ENCODE measurements around the gene CD300LF.

The CD300LF gene

GRCh38 chr17:74679374-74679773 is 33.3 kb downstream of the CD300LF start:
- no peak for DNase-seq (ENCODE audit: low spot score)
- no peak for TF ChIP-seq CTCF (IDR thresholded peaks at IDR 0.05; ENCODE audit: extremely low read depth, insufficient read depth, missing control alignments)
- in situ Hi-C loops (cut with MboI; ENCODE audit: low pct_unique_long_range_greater_than_20kb, low sequenced_read_pairs, unreplicated experiment): no loop called here

- DNase-seq (ENCODE audit: low spot score): no peak
- in situ Hi-C loops (cut with MboI; ENCODE audit: low pct_unique_long_range_greater_than_20kb, low sequenced_read_pairs, unreplicated experiment): no loop called here
- TF ChIP-seq CTCF (IDR thresholded peaks at IDR 0.05; ENCODE audit: extremely low read depth, insufficient read depth, missing control alignments): no peak
Observed at GRCh38 chr17:74678541-74678940, 34.2 kb downstream of the CD300LF start.

GRCh38 chr17:74677558-74678466 is 34.9 kb downstream of the CD300LF start:
- in situ Hi-C loops (cut with MboI; ENCODE audit: low pct_unique_long_range_greater_than_20kb, low sequenced_read_pairs, unreplicated experiment): no loop called here
- DNase-seq (ENCODE audit: low spot score): no peak
- TF ChIP-seq CTCF (IDR thresholded peaks at IDR 0.05; ENCODE audit: extremely low read depth, insufficient read depth, missing control alignments): no peak

GRCh38 chr17:74671031-74671771 is 41.5 kb downstream of the CD300LF start:
- in situ Hi-C loops (cut with MboI; ENCODE audit: low pct_unique_long_range_greater_than_20kb, low sequenced_read_pairs, unreplicated experiment): no loop called here
- DNase-seq (ENCODE audit: low spot score): peak; percentile 60
- TF ChIP-seq CTCF (IDR thresholded peaks at IDR 0.05; ENCODE audit: extremely low read depth, insufficient read depth, missing control alignments): no peak

GRCh38 chr17:74670329-74670728 is 42.4 kb downstream of the CD300LF start:
- no peak for TF ChIP-seq CTCF (IDR thresholded peaks at IDR 0.05; ENCODE audit: extremely low read depth, insufficient read depth, missing control alignments)
- no peak for DNase-seq (ENCODE audit: low spot score)
- in situ Hi-C loops (cut with MboI; ENCODE audit: low pct_unique_long_range_greater_than_20kb, low sequenced_read_pairs, unreplicated experiment): no loop called here

GRCh38 chr17:74663561-74663960 is 49.2 kb downstream of the CD300LF start:
- no peak for DNase-seq (ENCODE audit: low spot score)
- TF ChIP-seq CTCF (IDR thresholded peaks at IDR 0.05; ENCODE audit: extremely low read depth, insufficient read depth, missing control alignments): no peak
- in situ Hi-C loops (cut with MboI; ENCODE audit: low pct_unique_long_range_greater_than_20kb, low sequenced_read_pairs, unreplicated experiment): no loop called here
